Peyer's patch (tissue), 4 donors: ENCODE measurements around the gene RFX6. TPM values are rescaled to one million over a fixed set of nuclear protein-coding genes. Genes with fewer than 3 reads are reported as not detected.

Source experiments
- DNase-seq, 3 donors: peaks; one replicate each; pipeline ENCODE4 v3.0.0-alpha.2; 2017 to 2019
- H3K27ac ChIP-seq, 4 donors: fragments of 200-600 bp; sonication (generic); one replicate each; pipeline ENCODE4 v1.5.1; 2016 to 2019
- H3K27me3 ChIP-seq, 2 donors: fragments of 200-600 bp; sonication (generic); one replicate each; pipeline ENCODE4 v1.5.1; 2019
- H3K36me3 ChIP-seq, 3 donors: fragments of 200-600 bp; sonication (generic); one replicate each; pipeline ENCODE4 v1.5.1; 2016 to 2019
- H3K4me1 ChIP-seq, 4 donors: fragments of 200-600 bp; sonication (generic); one replicate each; pipeline ENCODE4 v1.5.1; 2016 to 2019
- H3K4me3 ChIP-seq, 4 donors: fragments of 200-600 bp; sonication (generic); 1 replicate in 3 of 4; 2 replicates in 1 of 4; pipeline ENCODE4 v1.5.1; 2016 to 2019; ENCODE audit warnings: mild to moderate bottlenecking in 1 of 4
- H3K9me3 ChIP-seq, 4 donors: fragments of 200-600 bp; sonication (generic); one replicate each; pipeline ENCODE4 v1.5.1; 2016 to 2019; ENCODE audit warnings: mild to moderate bottlenecking in 1 of 4
- CTCF ChIP-seq, 6 experiments: fragments of 450-650 bp in 4 of 6; fragments of 200-600 bp in 2 of 6; sonication (generic) in 1 of 6; IDR thresholded peaks; one replicate each; pipeline ENCODE4 v1.5.1; 2017 to 2019; ENCODE audit warnings: antibody characterized with exemption in 6 of 6, mild to moderate bottlenecking in 3 of 6, moderate library complexity in 1 of 6
- POLR2A ChIP-seq, 2 donors: fragments of 450-650 bp; IDR thresholded peaks; one replicate each; pipeline ENCODE4 v1.5.1; 2017; ENCODE audit warnings: antibody characterized with exemption in 2 of 2, mild to moderate bottlenecking in 2 of 2, moderate library complexity in 2 of 2
- total RNA-seq, 4 donors: library from RNA; depleted of rRNA; stranded (reverse); fragments of >200 nt; gene quantifications; one replicate each; pipeline ENCODE4 v1.1.0, GENCODE V29; 2016

The RFX6 gene
- total RNA-seq, 4 donors from 2014 or later, result 0.83 to 4.4 (median 1.9) TPM

DNA sequence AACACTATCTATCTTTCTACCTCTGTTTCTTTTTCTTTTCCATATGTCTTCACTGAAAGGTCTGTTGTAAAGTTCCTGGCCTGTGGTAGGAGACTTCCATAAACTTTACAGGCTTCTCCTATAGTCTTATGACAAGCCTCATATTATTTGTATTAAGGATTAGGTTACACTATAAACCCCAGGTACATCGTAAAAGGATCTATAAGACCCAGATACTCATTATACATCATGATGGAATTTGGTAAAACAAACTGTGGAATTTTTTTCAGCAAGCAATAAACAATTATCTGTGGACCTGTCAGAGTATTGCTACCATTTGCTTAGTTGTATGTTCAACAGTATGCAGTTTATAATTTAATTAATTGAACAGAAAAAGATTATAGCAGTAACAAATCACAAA is 55.5 kb downstream of the RFX6 start:
- no peaks in the 10 kb centered on the region for H3K36me3 ChIP-seq
- H3K27ac ChIP-seq, result no peak overlapping the region
- no peak for DNase-seq
- H3K4me1 ChIP-seq, result no peaks in the 10 kb centered on the region
- H3K27me3 ChIP-seq, result no peaks in the 10 kb centered on the region
- no peak overlapping the region for H3K4me3 ChIP-seq
- TF ChIP-seq POLR2A (IDR thresholded peaks at IDR 0.05) (no peak), CTCF (IDR thresholded peaks at IDR 0.05) (no peak)
- H3K9me3 ChIP-seq, result no peaks in the 10 kb centered on the region

- TF ChIP-seq POLR2A (IDR thresholded peaks at IDR 0.05), result no peak
- Histone ChIP-seq H3K9me3 (no peaks in the 10 kb centered on the region), H3K4me1 (no peaks in the 10 kb centered on the region), H3K4me3 (no peak overlapping the region), H3K27ac (no peak overlapping the region), H3K36me3 (no peaks in the 10 kb centered on the region), H3K27me3 (no peaks in the 10 kb centered on the region)
- DNase-seq, result no peak
Measured at GRCh38 chr6:116933485-116933884, 56.4 kb downstream of the RFX6 start.

- Histone ChIP-seq H3K4me1 (no peaks in the 10 kb centered on the region), H3K36me3 (no peaks in the 10 kb centered on the region), H3K27me3 (no peaks in the 10 kb centered on the region), H3K27ac (no peak overlapping the region), H3K9me3 (no peaks in the 10 kb centered on the region), H3K4me3 (no peak overlapping the region)
- DNase-seq, result no peak
- no peak for TF ChIP-seq POLR2A (IDR thresholded peaks at IDR 0.05)
- no peak for TF ChIP-seq CTCF (IDR thresholded peaks at IDR 0.05)
Measured at GRCh38 chr6:116938305-116938704, 61.3 kb downstream of the RFX6 start.

DNA sequence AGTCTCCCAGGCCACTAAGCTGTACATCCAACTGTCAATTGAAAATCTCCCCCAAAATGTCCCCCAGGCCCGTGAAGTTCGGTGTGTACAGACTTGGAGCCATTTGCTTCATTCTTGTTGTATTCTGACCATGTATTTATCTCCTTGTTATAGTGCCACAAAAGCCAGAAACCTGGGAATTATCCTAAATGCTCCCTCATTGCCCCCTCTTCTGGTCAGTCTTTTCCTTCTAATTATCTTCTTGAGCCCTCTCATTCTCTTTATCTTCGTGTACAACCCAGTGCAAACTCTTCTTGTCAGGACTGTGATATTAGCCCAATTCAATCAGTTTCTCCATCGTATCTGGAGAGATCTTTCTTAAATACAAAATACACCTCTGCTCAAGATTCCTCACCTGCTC is 64.7 kb downstream of the RFX6 start:
- Histone ChIP-seq H3K4me3 (no peak overlapping the region), H3K36me3 (no peaks in the 10 kb centered on the region), H3K9me3 (no peaks in the 10 kb centered on the region), H3K4me1 (no peaks in the 10 kb centered on the region), H3K27ac (no peak overlapping the region), H3K27me3 (no peaks in the 10 kb centered on the region)
- DNase-seq, result no peak
- no peak for TF ChIP-seq POLR2A (IDR thresholded peaks at IDR 0.05)
- TF ChIP-seq CTCF (IDR thresholded peaks at IDR 0.05), result no peak

DNA sequence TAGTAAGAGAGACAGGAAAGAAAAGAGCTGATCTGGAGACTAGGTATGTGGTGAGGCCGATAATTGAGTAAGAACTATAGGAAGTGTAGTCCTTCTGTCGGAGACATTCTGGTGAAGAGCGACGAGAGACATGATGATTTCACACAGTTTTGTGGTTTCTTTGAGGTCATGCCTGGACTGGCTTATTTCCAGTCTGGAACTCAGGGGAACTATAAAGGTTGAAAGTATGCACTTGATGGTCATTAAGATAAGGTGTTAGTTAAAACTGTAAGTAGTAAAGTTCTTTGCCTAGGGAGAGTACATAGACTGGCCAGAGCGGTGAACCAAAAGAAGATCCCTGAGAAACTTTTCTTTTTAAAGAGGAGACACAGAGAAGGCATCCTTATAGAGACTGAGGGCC is 68.8 kb downstream of the RFX6 start:
- DNase-seq, result no peak
- H3K27me3 ChIP-seq, result no peaks in the 10 kb centered on the region
- H3K9me3 ChIP-seq, result no peaks in the 10 kb centered on the region
- no peak overlapping the region for H3K27ac ChIP-seq
- no peaks in the 10 kb centered on the region for H3K36me3 ChIP-seq
- TF ChIP-seq CTCF (IDR thresholded peaks at IDR 0.05), result no peak
- no peak for TF ChIP-seq POLR2A (IDR thresholded peaks at IDR 0.05)
- H3K4me3 ChIP-seq, result no peak overlapping the region
- no peaks in the 10 kb centered on the region for H3K4me1 ChIP-seq

- Histone ChIP-seq H3K36me3 (no peaks in the 10 kb centered on the region), H3K27me3 (no peaks in the 10 kb centered on the region), H3K4me3 (no peak overlapping the region), H3K27ac (no peak overlapping the region), H3K9me3 (no peaks in the 10 kb centered on the region), H3K4me1 (no peaks in the 10 kb centered on the region)
- TF ChIP-seq CTCF (IDR thresholded peaks at IDR 0.05), result no peak
- TF ChIP-seq POLR2A (IDR thresholded peaks at IDR 0.05), result no peak
- DNase-seq, result no peak
Measured at GRCh38 chr6:116948533-116949304, 71.7 kb downstream of the RFX6 start.
